NK-92 (cell line): ENCODE measurements around the gene CGNL1.

Experiments
- DNase-seq: peaks from one replicate; lab custom pipeline; 2025; ENCODE audit not compliant: unreplicated experiment; lab: John Stamatoyannopoulos, UW

Gene CGNL1, protein sequence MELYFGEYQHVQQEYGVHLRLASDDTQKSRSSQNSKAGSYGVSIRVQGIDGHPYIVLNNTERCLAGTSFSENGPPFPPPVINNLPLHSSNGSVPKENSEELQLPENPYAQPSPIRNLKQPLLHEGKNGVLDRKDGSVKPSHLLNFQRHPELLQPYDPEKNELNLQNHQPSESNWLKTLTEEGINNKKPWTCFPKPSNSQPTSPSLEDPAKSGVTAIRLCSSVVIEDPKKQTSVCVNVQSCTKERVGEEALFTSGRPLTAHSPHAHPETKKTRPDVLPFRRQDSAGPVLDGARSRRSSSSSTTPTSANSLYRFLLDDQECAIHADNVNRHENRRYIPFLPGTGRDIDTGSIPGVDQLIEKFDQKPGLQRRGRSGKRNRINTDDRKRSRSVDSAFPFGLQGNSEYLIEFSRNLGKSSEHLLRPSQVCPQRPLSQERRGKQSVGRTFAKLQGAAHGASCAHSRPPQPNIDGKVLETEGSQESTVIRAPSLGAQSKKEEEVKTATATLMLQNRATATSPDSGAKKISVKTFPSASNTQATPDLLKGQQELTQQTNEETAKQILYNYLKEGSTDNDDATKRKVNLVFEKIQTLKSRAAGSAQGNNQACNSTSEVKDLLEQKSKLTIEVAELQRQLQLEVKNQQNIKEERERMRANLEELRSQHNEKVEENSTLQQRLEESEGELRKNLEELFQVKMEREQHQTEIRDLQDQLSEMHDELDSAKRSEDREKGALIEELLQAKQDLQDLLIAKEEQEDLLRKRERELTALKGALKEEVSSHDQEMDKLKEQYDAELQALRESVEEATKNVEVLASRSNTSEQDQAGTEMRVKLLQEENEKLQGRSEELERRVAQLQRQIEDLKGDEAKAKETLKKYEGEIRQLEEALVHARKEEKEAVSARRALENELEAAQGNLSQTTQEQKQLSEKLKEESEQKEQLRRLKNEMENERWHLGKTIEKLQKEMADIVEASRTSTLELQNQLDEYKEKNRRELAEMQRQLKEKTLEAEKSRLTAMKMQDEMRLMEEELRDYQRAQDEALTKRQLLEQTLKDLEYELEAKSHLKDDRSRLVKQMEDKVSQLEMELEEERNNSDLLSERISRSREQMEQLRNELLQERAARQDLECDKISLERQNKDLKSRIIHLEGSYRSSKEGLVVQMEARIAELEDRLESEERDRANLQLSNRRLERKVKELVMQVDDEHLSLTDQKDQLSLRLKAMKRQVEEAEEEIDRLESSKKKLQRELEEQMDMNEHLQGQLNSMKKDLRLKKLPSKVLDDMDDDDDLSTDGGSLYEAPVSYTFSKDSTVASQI

DNA sequence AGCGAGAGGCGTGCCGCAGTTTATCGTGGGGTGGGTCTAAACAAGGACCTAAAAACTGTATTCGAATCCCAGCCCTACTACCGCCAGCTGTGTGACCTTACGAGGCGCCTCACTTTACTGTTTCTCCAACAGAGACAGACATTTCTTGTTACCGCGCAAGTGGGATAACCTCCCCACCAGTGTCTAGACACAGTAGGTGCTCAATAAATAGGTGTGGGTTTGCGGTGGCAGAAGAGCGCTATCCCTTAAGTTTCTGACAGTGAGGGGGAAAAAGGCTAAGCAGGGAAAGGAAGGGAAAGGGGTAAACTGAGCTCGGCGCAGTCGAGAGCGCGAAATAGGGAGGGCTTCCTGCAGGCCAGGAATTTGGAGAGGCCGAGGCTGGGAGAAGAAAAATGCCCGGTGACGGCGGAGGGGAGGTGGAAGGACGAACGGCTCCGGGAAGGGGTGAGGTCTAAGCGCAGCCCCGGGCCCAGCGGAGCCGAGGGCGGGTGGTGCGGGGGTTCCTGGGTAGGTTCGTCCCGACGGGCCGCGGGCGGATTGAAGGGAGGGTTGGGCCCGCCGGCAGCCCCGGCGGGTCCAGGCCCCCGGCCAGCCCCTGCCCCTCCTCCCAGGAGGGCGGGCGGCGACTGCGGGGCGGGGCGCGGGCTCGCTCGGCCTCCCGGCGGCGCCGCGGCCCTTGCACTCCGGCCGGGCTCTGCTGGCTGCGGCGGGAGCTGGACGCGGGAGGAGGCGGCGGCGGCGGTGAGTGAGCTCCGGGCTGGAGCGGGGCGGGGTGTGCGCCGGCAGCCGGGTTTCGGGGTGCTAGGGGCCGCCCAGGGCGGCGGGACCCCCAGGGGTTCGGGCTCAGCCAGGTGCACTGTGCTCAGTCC lies at the start of gene CGNL1:
TSS of gene CGNL1 (plus strand) at position 679 of the 869 bp plus-strand sequence. CDS start 61,495 bp downstream, outside the sequence.
- DNase-seq = no peak

- DNase-seq = no peak
These were observed 48.3 kb upstream of the CGNL1 start for GRCh38 chr15:57327985-57328471.

- no peak for DNase-seq
These were observed 47.8 kb upstream of the CGNL1 start for GRCh38 chr15:57328479-57328878.

DNA sequence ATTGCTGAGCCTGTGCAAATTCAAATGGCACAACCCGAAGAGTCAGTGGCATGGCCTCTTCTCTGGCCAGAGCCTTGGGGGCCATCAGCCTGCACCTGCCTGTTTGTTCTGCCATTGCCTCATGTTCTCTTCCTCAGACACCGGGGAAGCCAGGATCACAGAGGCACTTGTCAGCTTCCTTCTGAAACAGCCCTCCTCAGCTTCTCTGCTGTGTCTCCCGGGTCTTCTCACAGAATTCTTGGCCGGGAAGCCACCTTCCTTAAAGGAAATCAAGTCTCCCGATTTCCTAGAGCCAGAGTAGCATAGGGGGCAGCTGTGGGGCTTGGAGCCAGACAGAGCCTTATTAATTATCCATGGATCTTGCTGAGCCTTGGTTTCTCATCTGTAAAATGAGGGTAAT lies 47.4 kb upstream of the CGNL1 start:
- no peak for DNase-seq

- DNase-seq = no peak
These were observed 46.5 kb upstream of the CGNL1 start for GRCh38 chr15:57329582-57330367.

DNA sequence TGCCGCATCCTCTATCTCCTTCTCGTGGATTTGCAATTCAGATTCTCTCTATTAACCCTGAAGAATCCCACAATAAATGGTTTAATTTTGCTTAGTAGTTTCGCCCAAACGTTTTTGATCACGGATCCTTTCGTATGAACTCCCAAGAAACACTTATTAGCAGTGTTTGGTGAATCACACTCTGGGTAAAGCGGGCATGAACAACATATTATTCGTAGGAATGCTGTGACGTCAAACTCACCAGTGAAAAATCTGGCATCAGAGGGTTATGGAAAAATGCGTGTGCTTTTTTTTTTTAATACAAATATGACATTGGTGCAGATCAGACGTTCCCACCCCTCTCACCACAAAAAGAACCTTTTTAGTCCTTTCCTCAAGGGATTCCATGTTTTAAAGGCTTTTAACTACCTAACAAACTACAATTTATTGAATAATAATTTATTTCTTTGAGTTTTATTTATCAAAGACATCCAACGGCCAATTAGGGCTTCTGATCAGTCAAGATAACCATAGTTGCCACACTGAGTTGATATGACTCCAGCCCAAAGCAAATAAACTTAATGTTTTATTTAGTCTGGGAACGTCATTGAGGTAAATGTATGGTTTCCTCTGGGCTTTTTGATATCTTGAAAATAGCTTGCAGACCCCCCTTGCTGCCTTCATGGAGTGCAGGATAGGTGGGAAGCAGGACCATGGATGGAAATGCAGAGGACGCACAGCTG lies 45.5 kb upstream of the CGNL1 start:
- DNase-seq = no peak

GRCh38 chr15:57332326-57332725 lies 44.0 kb upstream of the CGNL1 start:
- DNase-seq = no peak

DNA sequence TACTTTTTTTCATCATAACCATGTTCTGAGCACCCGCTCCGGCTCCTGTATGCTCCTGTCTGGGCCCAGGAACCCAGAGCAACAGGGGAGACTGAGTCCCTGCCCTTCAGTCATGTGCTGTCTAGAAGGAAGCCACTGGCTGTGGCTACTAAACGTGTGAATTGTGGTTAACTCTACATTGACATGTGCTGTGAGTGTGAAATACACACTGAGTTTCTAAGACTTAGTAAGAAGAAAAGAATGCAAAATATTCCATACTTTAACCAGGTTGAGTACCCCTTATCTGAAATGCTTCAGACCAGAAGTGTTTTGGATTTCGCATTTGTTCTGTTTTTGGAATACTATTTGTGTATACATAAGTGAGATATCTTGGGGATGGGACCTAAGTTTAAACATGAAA lies 42.8 kb upstream of the CGNL1 start:
- no peak for DNase-seq

DNA sequence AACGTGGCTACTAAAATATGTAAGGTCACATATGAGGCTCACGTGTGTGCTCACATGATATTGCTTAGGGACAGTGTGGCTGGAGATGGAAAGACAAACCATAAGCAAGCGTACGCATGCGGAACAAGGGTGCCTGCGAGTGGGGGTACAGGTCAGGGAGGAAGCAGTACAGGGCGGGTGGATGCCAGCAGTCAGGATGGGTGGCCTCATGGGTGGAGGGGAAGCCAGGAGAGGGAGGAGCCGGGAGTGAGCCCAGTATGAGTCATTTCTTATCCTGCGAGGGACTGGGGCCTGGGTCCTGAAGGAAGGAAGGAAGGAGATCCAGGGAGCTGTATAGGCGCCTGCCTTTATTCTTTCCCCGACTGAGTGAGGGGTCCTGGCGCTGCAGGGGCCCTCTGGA lies 42.0 kb upstream of the CGNL1 start:
- no peak for DNase-seq

DNA sequence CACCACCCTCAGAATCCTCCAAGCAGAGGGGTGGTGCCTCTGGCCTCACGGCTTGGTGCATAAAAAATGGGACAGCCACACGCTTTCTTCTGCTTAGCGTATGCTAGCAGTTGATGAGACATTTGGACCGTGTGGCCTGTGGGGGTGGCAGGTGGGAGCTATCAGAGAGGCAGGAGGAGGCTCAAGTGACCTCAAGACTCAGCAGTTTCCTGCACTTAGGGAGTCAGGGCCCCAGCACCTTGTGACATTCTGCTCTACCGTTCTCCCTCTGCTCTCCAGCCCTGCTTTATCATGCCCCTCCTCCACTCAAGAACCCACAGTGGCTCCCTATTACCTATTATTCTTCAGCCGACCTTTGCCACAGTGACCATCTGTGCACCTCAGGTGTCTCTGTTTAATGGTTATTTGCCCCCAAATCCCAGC lies 41.0 kb upstream of the CGNL1 start:
- no peak for DNase-seq

DNA sequence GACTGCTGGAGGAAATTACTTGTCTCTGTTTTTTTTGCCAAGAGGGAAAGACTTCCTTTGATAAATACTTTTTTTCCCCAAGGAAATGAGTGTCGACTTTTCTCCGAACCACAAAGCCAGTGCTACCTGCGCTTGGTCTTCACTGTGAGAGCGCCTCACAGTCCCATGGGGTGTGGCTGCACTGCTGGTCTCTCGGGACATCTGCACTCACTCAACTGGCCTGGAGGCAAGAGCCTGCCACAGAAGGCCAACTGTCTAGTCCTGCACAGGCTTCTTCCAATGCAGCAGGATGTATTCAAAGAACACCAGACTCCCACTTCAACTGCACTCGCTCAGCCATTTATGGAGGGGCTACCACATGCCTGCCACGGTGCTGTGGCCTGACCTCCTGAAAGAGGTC lies 40.6 kb upstream of the CGNL1 start:
- DNase-seq = no peak

GRCh38 chr15:57337868-57338411 lies 38.4 kb upstream of the CGNL1 start:
- no peak for DNase-seq

- no peak for DNase-seq
These were observed 37.0 kb upstream of the CGNL1 start for GRCh38 chr15:57339321-57339720.

GRCh38 chr15:57340682-57341259 lies 35.5 kb upstream of the CGNL1 start:
- DNase-seq = no peak

DNA sequence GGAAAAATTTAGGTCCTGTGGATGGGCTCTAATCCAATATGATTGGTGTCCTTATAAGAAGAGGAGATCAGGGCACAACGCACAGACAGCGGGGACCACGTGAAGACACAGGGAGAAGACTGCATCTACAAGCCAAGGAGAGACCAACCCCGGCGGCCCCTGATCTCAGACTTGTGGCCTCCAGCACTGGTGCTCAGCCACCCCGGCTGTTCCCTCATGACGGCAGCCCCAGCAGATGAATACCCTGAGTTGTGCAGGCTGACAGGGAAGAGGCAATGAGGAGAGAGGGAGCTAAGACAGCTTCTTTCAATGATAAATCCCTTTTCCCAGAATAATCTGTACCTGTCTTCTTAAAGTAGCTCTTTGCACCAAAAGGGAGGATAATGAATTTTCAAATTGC lies 33.3 kb upstream of the CGNL1 start:
- no peak for DNase-seq

DNA sequence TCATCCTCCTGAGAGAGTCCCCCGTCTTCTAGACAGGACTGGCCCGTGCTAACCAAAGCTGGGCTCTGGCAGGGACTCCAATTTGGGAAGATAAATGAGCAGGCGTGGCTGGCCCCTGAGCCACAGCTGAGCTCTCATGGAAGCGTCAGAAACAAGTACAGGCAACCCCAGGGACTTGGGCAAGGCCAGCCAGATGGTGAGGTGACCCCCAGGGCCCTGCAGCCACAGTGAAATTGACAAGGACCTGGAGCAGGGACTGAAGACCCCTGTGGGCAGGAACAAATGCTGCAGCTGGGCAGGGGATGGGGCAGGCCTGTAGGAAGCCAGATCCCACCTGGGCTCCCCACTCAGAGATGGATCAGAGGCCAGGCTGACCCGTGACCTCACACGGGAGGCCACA lies 32.8 kb upstream of the CGNL1 start:
- DNase-seq = no peak

DNA sequence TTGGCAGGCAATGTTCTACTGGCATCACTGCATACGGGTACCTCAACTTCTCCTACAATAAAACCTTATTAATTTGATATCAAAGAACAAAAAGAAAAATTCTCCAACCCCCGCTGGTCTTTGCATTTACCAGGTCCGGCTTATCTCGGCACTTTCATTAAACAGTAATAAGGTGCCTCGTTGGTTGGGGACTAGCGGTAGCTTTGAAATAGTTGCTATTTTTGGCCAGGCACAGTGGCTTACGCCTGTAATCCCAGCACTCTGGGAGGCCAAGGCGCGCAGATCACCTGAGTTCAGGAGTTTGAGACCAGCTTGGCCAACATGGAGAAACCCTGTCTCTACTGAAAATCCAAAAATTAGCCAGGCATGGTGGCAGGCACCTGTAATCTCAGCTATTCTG lies 32.0 kb upstream of the CGNL1 start:
- DNase-seq = no peak

DNA sequence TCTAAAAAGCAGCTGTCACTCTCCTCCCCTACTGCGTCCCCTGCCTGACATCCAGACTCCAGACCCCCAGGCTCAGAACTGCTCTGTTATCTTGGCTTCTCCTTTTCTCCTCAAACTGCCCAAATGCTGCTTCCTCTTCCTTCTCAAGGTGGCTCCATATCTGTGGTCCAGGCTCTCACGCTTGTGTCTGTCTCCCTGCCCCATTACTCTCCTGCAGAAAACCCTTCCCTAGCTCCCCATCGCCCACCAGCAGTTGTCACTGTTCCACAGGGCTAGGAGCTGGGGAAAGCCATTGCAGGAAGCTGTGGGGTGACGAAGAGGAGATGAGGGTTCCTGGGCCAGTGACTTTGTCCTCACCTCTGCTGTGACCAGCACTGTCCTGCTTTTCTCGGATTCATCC lies 30.7 kb upstream of the CGNL1 start:
- DNase-seq = no peak
